ENCODE measurements around the gene FNDC3B. TPM values are rescaled to one million over a fixed set of nuclear protein-coding genes. Genes with fewer than 3 reads are reported as not detected.

FNDC3B gene
- total RNA-seq, 1 experiment from 2014 or later: 74.4 TPM

DNA sequence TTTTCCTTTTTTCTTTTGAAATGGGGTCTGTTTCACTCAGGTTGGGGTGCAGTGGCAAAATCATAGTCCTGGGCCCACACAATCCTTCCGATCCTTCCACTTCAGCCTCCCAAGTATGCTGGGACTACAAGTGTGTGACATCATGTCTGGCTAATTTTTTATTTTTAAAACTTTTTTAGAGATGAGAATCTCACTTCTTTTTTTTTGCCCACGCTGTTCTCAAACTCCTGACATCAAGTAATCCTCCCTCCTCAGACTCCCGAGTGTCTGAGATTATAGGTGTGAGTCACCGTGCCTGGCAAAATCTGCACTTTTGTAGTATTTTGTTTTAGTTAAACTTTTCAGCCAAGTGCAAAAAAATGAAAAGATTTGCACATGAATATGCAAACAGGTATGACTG, 171.0 kb downstream of the FNDC3B start:
- DNase-seq (ENCODE audit: low spot score): no peak

DNA sequence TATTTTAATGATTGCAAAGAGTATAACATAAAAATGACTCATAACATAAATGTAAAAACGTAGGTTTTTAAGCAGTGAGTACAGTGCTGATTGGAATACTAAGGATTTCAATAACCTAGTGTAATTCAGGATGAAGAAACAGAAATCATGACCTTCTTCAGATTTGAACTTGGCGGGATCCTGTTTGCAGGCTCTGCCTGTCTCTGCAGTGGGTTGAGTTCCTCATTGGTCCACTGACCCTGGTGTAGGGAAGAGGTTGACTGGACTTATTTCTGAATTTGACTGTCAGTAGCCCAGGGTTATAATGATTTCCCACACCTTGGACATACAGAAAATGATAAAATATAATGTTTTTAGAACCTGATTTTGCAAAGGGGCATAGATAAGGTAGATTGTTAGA, 171.7 kb downstream of the FNDC3B start:
- DNase-seq (ENCODE audit: low spot score): no peak

DNA sequence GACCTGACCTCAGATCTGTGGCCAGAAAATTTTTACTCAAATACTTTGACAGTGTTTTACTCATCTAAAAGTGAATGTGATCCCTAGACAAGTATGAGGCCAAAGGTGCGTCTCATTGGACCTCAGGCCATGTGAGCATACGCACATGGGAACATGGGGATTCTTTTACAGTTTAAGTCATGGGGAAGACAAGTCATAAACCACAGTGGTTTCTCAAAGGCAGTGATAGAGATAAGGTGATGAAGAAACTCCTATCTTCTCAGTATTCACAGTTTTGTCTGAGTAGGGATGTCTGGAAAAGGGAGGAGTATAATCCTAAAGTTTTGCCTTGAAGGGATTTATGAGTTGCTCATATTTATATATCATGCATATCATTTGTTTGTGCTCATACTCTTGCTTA, 173.8 kb downstream of the FNDC3B start:
- DNase-seq (ENCODE audit: low spot score): no peak

DNA sequence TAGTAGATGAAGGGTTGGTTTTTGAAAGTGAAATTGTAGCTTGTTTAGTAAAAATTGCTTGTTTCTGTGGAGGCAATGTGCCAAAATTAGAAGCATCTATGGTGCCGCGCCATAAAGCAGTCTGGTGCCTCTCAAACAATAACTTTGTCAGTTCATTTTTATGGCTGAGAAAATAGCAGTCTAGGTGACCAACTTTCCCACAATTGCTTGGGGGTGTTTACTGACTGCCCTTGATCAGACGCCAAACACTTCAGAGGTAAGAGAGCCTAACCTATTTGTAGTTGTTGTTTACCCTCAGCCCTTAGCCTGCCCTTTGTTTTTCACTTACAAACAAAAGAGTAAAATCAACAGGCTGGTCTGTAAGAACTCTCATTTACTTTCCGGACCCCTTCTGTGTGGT, 174.5 kb downstream of the FNDC3B start:
- no peak for DNase-seq (ENCODE audit: low spot score)

DNA sequence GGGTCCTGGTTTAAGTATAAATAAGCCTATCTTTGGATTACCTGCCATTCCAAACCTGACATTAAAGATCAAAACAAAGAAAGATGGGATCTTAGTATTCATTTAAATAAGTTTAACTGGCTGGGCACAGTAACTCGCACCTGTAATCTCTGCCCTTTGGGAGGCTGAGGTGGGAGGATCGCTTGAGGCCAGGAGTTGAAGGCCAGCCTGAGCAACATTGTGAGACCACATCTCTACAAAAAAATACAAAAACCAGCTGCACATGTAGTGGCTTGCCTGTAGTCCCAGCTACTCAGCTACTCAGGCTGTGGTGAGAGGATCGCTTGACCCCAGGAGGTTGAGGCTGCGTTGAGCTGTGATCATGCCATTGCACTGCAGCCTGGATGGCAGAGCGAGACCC, 176.9 kb downstream of the FNDC3B start:
- DNase-seq (ENCODE audit: low spot score): no peak

- no peak for DNase-seq (ENCODE audit: low spot score)
Measured at GRCh38 chr3:172216911-172217310, 177.5 kb downstream of the FNDC3B start.

GRCh38 chr3:172217877-172218276, 178.5 kb downstream of the FNDC3B start:
- peak; percentile 42 for DNase-seq (ENCODE audit: low spot score)

DNA sequence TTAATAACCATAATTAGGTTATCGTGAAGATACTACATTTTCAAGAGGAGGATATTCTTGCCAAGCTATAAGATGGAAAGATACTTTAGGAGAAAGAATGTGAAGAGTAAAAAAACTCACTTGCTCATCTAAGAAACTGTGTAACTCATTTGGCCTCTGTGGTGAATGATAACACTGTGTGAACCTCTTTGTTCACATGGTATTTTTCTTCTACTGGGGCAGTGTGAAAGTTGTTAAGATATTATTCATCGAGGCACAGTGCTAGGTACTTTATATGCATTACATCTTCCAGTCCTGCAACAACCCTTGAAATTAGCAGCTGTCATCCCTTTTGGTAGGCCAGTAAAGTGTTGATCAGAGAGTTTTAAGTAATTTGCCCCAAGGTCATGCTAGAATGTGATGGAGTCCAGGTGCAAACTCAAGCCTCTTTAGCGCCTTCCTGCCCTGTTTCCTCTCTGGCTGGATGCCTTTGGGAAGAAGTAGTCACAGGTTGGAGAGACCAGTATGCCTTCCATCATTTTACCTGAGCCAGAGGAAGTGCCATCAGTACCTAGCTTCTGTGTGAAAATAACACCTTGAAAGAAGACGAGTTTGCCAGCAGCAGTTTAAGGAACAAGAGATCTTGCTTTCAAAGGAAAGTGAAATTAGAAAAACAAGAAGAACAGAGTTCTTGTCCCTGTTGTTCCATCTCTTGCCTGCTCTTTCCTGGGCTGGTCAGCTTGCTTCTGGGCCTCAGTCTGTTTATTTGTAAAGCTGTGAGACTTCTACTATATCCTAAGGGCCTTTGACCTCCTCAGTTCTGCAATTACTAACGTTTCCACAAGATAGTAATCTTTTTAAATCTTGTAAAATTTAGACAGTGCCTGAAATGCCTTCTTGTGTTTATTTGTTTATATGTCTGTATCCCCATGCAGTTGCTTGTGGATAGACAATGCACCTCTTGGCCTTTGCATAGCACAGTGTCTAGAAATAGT, 179.3 kb downstream of the FNDC3B start:
- no peak for DNase-seq (ENCODE audit: low spot score)

DNA sequence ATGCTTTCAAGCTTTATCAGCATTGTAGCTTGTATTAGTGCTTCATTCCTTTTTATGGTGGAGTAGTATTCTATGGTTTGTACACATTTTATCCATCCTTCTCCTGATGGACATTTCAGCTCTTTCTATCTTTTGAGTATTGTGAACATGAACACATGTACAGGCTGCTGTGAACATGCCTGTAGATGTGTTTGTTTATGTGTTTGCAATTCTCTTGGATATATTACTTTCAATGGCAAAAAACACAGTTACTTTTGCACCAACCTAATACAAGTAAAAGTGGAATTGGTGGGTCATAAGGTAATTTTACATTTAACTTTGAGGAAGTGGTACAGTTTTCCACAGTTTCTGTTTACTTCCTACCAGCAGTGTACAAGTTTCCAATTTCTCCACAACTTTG, 180.4 kb downstream of the FNDC3B start:
- no peak for DNase-seq (ENCODE audit: low spot score)

DNA sequence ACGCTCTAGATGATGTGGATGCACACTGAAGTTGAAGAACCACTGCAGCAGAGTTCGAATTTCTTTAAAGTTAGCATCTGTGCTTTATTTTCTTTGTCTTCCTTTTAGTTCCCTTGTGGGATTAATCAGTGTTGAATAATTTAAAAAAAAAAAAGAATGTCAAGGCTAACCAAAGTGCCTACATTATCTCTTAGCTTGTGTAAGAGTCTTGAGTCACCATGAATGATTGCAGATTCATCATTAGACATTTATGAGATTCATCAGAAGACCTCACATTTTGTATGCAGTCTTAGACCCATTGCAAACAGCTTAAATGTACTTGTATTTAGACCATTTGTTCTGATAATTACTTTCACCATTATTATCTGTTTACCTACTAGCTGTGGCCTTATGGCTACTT, 182.2 kb downstream of the FNDC3B start:
- peak; percentile 69 for DNase-seq (ENCODE audit: low spot score)

DNA sequence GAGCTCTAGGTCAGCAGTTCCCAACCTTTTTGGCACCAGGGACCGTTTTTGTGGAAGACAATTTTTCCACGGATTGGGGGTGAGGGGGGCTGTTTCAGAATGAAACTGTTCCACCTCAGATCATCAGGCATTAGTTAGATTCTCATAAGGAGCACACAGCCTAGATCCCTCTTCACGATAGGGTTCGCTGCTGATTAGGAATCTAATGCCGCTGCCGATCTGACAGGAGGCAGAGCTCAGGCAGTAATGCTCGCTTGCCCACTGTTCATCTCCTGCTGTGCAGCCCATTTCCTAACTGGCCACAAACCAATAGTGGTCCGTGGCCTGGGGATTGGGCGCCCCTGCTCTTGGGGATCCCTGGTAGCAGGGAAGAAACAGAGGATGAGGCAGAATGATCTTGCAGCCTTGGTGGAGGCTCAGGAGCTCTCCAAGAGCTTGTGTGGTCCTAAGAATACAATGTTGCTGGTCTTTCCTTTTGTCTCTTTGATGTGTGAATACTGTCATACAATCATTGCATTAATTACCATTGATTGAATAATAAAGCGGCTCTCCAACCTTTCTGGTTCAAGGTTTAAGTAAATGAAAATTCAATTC, 183.2 kb downstream of the FNDC3B start:
- no peak for DNase-seq (ENCODE audit: low spot score)

DNA sequence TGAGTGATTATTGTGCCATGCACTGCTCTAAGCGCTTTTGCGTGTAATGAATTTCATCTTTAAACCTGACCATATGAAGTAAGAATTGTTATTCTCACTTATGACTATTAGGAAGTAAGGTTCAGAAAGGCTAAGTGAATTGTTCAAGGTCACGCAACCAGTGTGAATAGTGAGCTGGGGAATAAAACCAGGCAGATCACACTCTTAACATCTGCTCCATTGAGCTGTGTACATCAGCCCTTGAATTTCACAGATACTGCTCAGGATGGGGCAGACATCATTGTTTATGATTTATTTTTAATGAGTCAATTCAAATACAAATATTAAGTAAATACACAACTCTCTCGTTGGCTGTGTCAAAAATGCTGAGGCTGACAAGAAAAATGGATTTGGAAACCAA, 184.5 kb downstream of the FNDC3B start:
- DNase-seq (ENCODE audit: low spot score): no peak

GRCh38 chr3:172224560-172225214, 185.3 kb downstream of the FNDC3B start:
- DNase-seq (ENCODE audit: low spot score): no peak

GRCh38 chr3:172225215-172225707, 185.9 kb downstream of the FNDC3B start:
- DNase-seq (ENCODE audit: low spot score): no peak

- DNase-seq (ENCODE audit: low spot score): no peak
Measured at GRCh38 chr3:172226831-172227230, 187.5 kb downstream of the FNDC3B start.

DNA sequence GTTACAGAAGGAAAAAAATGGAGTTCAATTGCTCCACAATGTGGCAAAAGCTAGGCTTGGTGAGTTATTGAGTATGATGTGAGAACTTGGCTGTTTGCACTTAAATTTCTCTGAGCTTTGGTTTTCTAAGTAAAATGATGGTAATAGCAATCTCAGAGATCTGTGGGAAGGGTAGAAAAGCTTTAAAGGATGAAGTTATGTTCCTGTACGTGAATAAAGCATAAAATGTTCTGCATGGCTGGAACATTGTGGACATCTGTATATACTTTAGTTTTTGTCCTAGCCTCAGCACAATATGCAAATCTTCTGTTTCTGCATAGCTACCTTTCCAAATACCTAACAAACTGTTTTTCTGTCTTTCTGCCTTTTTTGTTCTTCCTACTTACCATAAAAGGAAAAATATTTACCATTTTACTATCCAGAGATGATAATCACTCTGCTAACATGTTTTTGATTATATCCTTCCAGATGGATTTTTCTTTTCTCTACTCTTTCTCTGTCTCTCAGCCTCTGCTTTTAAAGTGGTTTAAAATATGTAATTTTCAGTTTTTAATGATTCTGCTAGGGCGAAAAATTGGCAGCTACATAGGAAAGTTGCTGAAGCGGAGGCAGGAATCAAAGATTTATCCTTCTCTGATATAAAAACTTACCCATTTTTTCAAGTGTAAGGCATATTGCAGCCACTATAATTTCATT, 188.1 kb downstream of the FNDC3B start:
- DNase-seq (ENCODE audit: low spot score): no peak

DNA sequence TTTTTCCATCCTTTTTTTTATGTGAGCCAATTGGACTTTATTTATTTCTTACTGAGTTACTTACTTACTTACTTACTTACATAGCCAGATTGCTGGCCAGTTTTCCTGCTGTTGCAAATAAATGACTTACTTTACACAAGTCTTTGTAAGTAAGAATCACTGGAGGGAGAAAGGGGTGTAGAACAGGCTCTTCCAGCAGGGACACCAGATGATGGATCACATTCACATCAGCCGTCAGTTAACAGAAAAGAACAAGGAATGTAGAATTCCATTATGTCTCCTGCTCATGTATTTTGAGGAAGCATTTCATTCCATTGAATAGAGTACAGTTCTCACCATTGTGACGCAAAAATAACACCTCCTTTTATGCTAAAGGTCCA, 188.6 kb downstream of the FNDC3B start:
- no peak for DNase-seq (ENCODE audit: low spot score)

DNA sequence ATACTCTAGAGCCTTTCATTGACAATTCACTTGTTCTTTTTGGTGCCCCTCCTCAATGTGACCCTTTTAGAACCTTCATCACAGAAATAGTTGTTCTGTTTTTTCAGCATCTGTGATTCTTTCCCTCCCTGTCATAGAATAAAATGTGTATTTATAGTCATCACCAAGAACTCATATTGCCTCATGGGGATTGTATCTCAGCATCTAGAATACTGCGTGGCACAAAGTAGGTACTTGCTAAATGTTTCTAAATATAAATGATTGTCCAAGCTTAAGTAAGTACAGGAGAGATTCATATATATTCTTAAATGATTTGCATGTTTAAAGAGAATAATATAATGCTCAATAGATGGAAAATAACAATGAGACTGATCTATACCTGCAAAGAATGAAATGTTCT, 190.1 kb downstream of the FNDC3B start:
- no peak for DNase-seq (ENCODE audit: low spot score)

- no peak for DNase-seq (ENCODE audit: low spot score)
Measured at GRCh38 chr3:172231318-172231901, 192.0 kb downstream of the FNDC3B start.

- DNase-seq (ENCODE audit: low spot score): no peak
Measured at GRCh38 chr3:172232579-172233212, 193.3 kb downstream of the FNDC3B start.

Measured in A172 (cell line).